ENCODE measurements around the gene NLE1.

- TF ChIP-seq EZH2phosphoT487 (IDR thresholded peaks at IDR 0.05; ENCODE audit: borderline replicate concordance, low read depth) (no peak), CTCF (IDR thresholded peaks at IDR 0.05) (peak; percentile 83), YY1 (IDR thresholded peaks at IDR 0.05; ENCODE audit: low read depth) (peak; percentile 88), TAF1 (IDR thresholded peaks at IDR 0.05; ENCODE audit: borderline replicate concordance, low read depth, low read length) (peak; percentile 95), RAD21 (IDR thresholded peaks at IDR 0.05; ENCODE audit: low read length) (0 out of 2 replicates have a peak, but pooled peaks have one; percentile 8), POLR2AphosphoS5 (IDR thresholded peaks at IDR 0.05; ENCODE audit: low read depth, low read length) (peak; percentile 72; the same call in 1 of the 2 replicates), MAX (IDR thresholded peaks at IDR 0.05; ENCODE audit: low read depth) (peak; percentile 100), REST (IDR thresholded peaks at IDR 0.05; ENCODE audit: low read depth, low read length) (peak; percentile 70), USF1 (IDR thresholded peaks at IDR 0.05; ENCODE audit: borderline replicate concordance, low read depth) (peak; percentile 85), CHD2 (IDR thresholded peaks at IDR 0.05; ENCODE audit: low read length, partially characterized antibody) (peak; percentile 91), ZBTB33 (IDR thresholded peaks at IDR 0.05; ENCODE audit: borderline replicate concordance, low read depth) (peak; percentile 51; the same call in 1 of the 2 replicates)
Measured at GRCh38 chr17:35141681-35142466, at the start of gene NLE1.

Data from SK-N-SH (cell line).